ENCODE measurements around the gene KLHL18.
"Not testable (repeated sequence)": the region's sequence is repeated elsewhere in the genome, so short reads cannot be mapped to it uniquely, and the experiment has no call there.

The KLHL18 gene

GRCh38 chr3:47276558-47276957 is 6.2 kb upstream of the KLHL18 start:
- no peak for DNase-seq

GRCh38 chr3:47280519-47280918 is 2.2 kb upstream of the KLHL18 start:
- no peak for DNase-seq

- no peak for DNase-seq
Observed at GRCh38 chr3:47283193-47283537, 421 bp downstream of the KLHL18 start.

GRCh38 chr3:47283591-47284364 is 1.0 kb downstream of the KLHL18 start:
- no peak for DNase-seq

GRCh38 chr3:47288966-47289910 is 6.5 kb downstream of the KLHL18 start:
- DNase-seq, result no peak

- DNase-seq, result no peak
Observed at GRCh38 chr3:47291158-47291753, 8.5 kb downstream of the KLHL18 start.

- DNase-seq, result not testable (repeated sequence)
Observed at GRCh38 chr3:47291754-47292420, 9.1 kb downstream of the KLHL18 start.

- DNase-seq, result no peak
Observed at GRCh38 chr3:47293822-47294221, 11.1 kb downstream of the KLHL18 start.

- DNase-seq, result no peak
Observed at GRCh38 chr3:47294392-47294791, 11.6 kb downstream of the KLHL18 start.

- no peak for DNase-seq
Observed at GRCh38 chr3:47295322-47295721, 12.6 kb downstream of the KLHL18 start.

- no peak for DNase-seq
Observed at GRCh38 chr3:47295976-47296375, 13.2 kb downstream of the KLHL18 start.

- no peak for DNase-seq
Observed at GRCh38 chr3:47296562-47297302, 14.0 kb downstream of the KLHL18 start.

- DNase-seq, result no peak
Observed at GRCh38 chr3:47298439-47298838, 15.7 kb downstream of the KLHL18 start.

- no peak for DNase-seq
Observed at GRCh38 chr3:47299381-47300318, 16.9 kb downstream of the KLHL18 start.

- DNase-seq, result no peak
Observed at GRCh38 chr3:47301456-47301855, 18.7 kb downstream of the KLHL18 start.

- DNase-seq, result no peak
Observed at GRCh38 chr3:47306022-47306421, 23.3 kb downstream of the KLHL18 start.

- DNase-seq, result not testable (repeated sequence)
Observed at GRCh38 chr3:47309231-47309630, 26.5 kb downstream of the KLHL18 start.

GRCh38 chr3:47310391-47310790 is 27.6 kb downstream of the KLHL18 start:
- no peak for DNase-seq

- no peak for DNase-seq
Observed at GRCh38 chr3:47313341-47314055, 30.8 kb downstream of the KLHL18 start.

- DNase-seq, result no peak
Observed at GRCh38 chr3:47314056-47314764, 31.5 kb downstream of the KLHL18 start.

All from fibroblast of skin of right quadriceps (primary cell).